NCI-H446 treated with DMSO at 0.1 percent for 48 hours (cell line): Measurements from ENCODE around the gene MUC3A.

Source experiments
- DNase-seq: peaks from one replicate; lab custom pipeline; 2025; lab: John Stamatoyannopoulos, UW

The MUC3A gene

GRCh38 chr7:100946111-100946510 lies 3.2 kb upstream of the MUC3A start:
- no peak for DNase-seq

DNA sequence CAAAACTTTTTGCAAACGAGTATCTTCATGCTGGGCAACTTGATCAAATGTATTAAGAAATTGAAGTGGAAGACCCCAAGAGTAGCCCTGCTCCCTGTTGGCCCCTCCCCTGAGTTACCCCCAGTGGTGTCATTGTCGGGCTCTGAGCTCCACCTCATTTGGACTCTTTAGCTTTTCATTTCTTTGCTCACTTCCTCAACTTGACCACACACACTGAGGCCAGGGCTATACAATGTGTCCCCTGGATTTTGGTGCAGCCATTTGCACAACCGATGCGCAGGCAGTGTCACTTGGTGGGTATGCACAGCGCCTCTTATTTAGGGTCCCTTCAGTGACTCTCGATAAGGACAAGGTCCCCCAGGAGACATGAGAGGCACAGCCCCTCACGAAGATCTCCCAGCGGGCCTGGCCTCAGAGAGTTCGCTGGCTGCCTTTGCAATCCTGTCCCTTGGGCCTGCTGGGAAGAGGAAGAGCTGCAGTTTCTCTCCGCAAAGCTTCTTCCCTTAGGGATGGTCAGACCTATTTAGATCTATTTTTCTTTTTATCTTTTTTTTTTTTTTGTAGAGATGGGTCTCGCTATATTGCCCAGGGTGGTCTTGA lies 2.5 kb upstream of the MUC3A start:
- DNase-seq = no peak

DNA sequence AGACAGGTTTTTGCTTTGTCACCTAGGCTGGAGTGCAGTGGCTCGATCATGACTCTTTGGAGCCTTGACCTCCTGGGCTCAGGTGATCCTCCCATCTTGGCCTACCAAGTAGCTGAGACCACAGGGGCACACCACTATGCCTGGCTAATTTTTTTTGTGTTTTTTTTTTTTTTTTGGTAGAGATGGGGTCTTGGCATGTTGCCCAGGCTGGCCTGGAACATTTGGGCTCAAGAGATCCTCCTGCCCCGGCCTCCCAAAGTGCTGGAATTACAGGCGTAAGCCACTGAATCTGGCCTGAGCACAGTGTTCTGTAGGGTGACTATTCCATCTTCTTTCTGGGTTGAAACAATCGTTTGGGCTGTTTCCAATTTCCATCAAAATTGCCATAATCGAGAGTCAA lies 1.5 kb upstream of the MUC3A start:
- no peak for DNase-seq

DNA sequence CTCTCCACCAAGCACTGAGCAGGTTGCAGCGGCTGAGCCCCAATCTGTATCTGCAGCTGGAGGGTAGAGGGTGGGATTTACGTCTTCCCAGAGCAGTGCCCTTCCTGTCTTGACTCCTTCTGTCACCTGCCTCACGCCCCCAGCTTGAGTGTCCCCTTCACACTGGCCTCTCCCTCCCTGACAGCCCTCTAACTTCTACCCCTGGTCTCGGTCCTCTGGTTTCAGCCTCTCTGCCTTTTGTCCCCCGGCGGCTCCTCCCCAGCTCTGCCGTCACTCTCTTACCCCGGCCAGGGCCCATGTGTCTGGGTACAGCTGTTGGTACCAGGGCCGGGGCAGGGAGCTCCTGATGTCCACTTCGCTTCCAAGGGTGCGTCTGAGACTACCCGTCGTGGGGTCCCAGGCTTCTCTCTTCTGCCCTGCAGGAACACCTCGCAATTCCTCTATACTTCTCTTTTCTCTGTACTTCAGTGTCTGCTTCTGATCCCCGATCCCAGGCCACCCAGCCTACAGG lies 654 bp downstream of the MUC3A start:
- DNase-seq = no peak

- no peak for DNase-seq
These were observed 1.8 kb downstream of the MUC3A start for GRCh38 chr7:100951172-100951571.

DNA sequence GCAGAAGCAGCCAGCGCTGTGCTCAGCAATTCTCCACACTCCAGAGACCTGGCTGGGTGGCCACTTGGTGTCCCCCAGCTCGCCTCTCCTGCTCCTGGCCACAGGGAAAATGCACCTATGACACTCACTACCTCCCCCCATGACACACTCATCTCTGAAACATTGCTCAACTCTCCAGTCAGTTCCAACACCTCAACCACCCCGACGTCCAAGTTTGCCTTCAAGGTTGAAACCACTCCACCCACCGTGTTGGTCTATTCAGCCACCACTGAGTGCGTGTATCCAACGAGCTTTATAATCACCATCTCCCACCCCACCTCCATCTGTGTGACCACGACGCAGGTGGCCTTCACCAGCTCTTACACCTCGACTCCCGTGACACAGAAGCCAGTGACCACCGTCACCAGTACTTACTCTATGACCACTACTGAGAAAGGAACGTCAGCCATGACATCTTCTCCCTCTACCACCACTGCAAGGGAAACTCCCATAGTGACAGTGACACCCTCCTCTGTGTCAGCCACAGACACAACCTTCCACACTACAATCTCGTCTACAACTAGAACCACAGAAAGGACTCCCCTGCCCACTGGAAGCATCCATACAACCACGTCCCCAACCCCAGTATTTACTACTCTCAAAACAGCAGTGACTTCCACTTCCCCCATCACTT lies 2.7 kb downstream of the MUC3A start:
- DNase-seq = no peak

GRCh38 chr7:100952641-100953040 lies 3.3 kb downstream of the MUC3A start:
- DNase-seq = no peak

DNA sequence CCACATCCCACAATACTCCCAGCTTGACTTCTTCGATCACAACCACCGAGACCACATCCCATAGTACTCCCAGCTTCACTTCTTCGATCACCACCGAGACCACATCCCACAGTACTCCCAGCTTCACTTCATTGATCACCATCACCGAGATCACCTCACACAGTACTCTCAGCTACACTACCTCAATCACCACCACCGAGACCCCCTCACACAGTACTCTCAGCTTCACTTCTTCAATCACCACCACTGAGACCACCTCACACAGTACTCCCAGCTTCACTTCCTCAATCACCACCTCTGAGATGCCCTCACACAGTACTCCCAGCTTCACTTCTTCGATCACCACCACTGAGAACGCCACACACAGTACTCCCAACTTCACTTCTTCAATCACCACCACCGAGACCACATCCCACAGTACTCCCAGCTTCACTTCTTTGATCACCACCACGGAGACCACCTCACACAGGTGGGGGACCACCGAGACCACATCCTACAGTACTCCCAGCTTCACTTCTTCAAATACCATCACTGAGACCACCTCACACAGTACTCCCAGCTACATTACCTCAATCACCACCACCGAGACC lies 8.6 kb downstream of the MUC3A start:
- no peak for DNase-seq

- no peak for DNase-seq
These were observed 10.6 kb downstream of the MUC3A start for GRCh38 chr7:100959894-100960293.

DNA sequence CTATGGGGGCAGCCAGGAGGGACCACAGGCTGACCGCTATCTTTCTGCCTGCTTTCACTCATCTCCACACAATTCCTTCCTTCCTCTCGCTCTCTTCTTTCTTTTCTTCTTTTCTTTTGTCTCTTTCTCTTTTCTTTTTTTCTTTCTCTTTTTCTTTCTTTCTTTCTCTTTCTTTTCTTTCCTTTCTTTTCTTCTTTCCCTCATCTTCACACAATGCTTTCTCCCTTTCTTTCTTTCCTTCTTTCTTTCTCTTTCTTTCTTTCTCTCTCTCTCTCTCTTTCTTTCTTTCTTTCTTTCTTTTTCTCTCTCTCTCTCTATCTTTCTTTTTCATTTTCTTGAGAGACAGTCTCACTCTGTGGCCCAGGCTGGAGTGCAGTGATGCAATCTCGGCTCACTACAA lies 13.2 kb downstream of the MUC3A start:
- no peak for DNase-seq

GRCh38 chr7:100963386-100963785 lies 14.1 kb downstream of the MUC3A start:
- DNase-seq = no peak

- no peak for DNase-seq
These were observed 14.5 kb downstream of the MUC3A start for GRCh38 chr7:100963874-100964273.

- no peak for DNase-seq
These were observed 15.3 kb downstream of the MUC3A start for GRCh38 chr7:100964630-100965029.

- DNase-seq = no peak
These were observed 15.8 kb downstream of the MUC3A start for GRCh38 chr7:100965045-100965722.

GRCh38 chr7:100965723-100966541 lies 16.6 kb downstream of the MUC3A start:
- DNase-seq = no peak

GRCh38 chr7:100966542-100967291 lies 17.4 kb downstream of the MUC3A start:
- no peak for DNase-seq

DNA sequence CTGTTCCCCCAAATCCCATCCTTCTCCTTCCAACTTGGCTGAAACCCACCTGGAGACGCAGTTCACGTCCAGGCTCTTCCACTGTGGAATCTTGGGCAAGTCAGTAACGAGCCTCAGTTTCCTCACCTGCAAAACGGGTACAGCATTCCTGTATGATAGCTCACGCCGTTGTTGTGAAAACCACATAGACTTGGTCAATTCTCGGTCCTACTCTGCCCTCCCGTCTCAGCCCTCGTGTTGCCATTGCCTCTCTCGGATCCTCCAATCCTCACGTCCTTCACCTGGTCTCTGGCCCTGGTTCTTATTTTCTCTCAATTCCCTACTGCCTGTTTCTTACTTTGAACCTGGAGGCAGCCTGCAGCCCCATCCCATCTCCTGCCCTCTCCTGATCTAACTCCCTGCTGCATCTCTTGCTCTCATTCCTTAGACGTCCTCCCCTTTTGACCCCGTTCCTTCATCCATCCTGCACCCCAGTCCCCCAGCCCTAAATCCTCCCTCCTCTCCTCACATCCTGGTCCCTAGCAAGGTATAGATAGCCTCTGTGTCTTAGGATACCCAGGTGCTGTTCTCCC lies 18.0 kb downstream of the MUC3A start:
- DNase-seq = no peak

DNA sequence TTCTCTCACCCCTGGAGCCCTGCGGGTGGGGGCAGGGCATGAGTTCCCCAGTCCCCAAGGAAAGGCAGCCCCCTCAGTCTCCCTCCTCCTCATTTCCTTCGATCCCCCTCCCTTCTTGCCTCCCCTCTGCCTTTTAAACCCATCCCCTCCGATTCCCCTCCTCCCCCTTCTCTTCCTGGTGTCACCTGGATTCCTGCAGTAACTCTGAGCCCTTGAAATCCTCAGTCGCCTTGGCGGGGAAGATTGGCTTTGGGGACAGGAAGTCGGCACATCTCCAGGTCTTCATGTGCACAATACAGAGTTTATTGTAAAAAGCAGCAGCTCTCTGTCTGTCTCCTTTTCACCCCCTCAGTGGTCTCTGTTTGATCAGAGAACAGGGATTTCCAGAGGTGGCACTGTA lies 18.7 kb downstream of the MUC3A start:
- DNase-seq = no peak

DNA sequence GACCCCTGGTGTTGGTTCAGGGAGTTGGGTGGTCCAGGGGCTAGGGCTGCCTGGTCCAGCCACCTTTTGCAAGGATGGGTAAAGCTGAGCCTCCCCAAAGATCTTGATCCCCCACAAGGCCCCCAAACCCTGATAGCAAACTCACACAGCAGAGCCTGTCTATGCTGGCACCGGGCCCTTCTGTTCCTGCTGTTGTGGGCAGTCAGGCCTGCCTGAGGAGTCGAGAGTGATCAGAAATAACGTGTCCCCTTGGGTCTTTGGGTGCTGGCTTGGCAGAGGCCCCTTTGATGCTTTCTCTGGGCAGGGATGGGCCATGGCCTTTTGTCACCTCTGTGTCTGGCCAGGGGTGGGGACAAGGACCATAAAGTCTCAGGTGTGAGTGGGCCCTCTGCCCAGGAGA lies 19.3 kb downstream of the MUC3A start:
- no peak for DNase-seq

DNA sequence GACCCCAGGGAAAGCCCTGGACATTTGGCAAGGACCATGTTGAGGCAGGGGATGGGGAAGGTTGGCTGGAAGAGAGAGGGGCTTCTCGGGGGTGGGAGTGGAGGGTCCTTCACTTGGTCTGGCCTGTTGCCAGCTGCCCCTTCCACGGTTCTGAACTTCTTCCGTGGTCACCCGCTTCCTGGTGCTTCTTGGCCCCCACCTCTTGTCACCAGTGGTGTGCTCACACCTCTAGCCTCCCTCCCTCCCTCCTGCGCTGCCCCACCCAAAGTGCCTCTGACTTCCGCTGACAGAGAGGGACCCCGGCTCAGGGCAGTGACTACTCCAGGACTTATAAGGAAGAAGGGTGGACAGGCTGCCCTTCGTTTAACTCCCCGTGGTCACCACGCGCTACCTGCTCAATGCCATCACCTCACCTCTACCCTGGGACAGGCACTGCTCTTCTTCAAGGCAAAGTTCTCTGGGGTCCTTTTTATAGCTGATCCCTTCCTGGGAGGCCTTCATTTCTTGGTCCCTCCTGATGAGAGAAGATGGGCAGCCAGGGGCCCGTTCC lies 19.8 kb downstream of the MUC3A start, which contains the start of gene MUC12:
TSS of gene MUC12 (plus strand) at position 500 of the 550 bp plus-strand sequence. CDS start 58 bp downstream, outside the sequence.
- no peak for DNase-seq
